Subcutaneous abdominal adipose tissue (tissue), 5 donors: ENCODE results near the gene SULT1A2.

Source experiments
- H3K27ac ChIP-seq: one replicate; pipeline ENCODE4 v1.7.0; 2013; ENCODE audit warnings: low read depth, mild to moderate bottlenecking, inconsistent platforms, low read length, moderate library complexity
- H3K27me3 ChIP-seq, 5 donors: one replicate each; pipeline ENCODE4 v1.7.0; 2013; ENCODE audit warnings: low read length in 5 of 5, inconsistent platforms in 1 of 5; ENCODE audit not compliant: control insufficient read depth in 5 of 5, insufficient read depth in 4 of 5
- H3K36me3 ChIP-seq, 5 donors: one replicate each; pipeline ENCODE4 v1.7.0; 2013; ENCODE audit warnings: low read length in 5 of 5; ENCODE audit not compliant: control insufficient read depth in 5 of 5, insufficient read depth in 5 of 5
- H3K4me1 ChIP-seq, 5 donors: one replicate each; pipeline ENCODE4 v1.7.0; 2013; ENCODE audit warnings: low read length in 5 of 5, mild to moderate bottlenecking in 3 of 5, moderate library complexity in 1 of 5; ENCODE audit not compliant: control insufficient read depth in 5 of 5, insufficient read depth in 5 of 5
- H3K4me3 ChIP-seq, 5 donors: one replicate each; pipeline ENCODE4 v1.7.0; 2013; ENCODE audit warnings: low read length in 5 of 5, low read depth in 1 of 5
- H3K9ac ChIP-seq, 5 donors: one replicate each; pipeline ENCODE4 v1.7.0; 2013; ENCODE audit warnings: low read length in 5 of 5, mild to moderate bottlenecking in 4 of 5, moderate library complexity in 3 of 5
- H3K9me3 ChIP-seq, 5 donors: one replicate each; pipeline ENCODE4 v1.7.0; 2013; ENCODE audit warnings: low read length in 5 of 5; ENCODE audit not compliant: control insufficient read depth in 5 of 5
- donor health status: healthy.
- donor health status: healthy.
- donor health status: healthy.
- donor health status: healthy.
- donor health status: healthy.

SULT1A2 gene

DNA sequence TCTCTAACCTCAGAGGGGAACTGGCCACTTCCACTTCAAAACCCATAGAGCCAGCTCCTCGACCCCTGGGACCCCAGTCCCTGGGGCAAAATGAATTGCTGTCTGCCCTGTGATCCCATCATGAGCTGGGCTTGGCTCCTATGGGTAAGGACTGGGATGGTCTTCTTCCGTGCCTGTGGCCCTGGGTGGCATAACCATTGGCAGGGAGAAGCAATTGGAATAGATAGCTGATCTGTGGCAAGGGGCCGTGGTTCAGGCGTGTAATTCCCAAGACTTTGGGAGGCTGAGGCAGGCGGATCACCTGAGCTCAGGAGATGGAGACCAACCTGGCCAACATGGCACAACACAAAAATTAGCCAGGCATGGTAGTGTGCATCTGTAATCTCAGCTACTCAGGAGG, 4.3 kb downstream of the SULT1A2 start:
- H3K36me3 ChIP-seq, result peaks cover 0 to 52% (median 42%) of the 10 kb centered on the region in 5 donors

DNA sequence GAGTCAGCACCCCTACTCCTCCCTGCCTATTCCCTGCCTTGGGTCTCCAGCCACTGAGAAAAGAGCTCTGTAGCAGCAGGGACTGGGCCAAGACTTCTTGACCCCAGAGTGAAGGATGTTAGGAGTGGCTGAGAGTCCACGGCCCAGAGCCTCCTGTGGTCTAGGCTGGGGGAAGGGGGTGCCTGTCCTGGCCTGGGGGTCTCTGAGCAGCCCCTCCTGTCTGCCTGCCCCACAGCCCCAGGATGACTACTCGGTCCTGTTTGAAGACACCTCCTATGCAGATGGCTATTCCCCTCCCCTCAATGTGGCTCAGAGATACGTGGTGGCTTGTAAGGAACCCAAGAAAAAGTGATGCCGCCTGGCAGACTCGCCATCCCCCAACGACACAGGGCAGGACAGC, 5.5 kb downstream of the SULT1A2 start:
- Histone ChIP-seq H3K9ac (no peak overlapping the region), H3K27ac (no peak overlapping the region), H3K36me3 (peaks cover 0 to 63% (median 53%) of the 10 kb centered on the region in 5 donors), H3K4me1 (peaks cover 0 to 8% (median 5%) of the 10 kb centered on the region in 5 donors), H3K9me3 (no peaks in the 10 kb centered on the region), H3K4me3 (no peak overlapping the region), H3K27me3 (no peaks in the 10 kb centered on the region)

More for the DNA sequence above, 4.3 kb downstream of the SULT1A2 start:
- Histone ChIP-seq H3K27ac (no peak overlapping the region), H3K4me3 (no peak overlapping the region), H3K27me3 (no peaks in the 10 kb centered on the region), H3K4me1 (peaks cover 0 to 19% (median 16%) of the 10 kb centered on the region in 5 donors), H3K9ac (no peak overlapping the region), H3K9me3 (no peaks in the 10 kb centered on the region)

DNA sequence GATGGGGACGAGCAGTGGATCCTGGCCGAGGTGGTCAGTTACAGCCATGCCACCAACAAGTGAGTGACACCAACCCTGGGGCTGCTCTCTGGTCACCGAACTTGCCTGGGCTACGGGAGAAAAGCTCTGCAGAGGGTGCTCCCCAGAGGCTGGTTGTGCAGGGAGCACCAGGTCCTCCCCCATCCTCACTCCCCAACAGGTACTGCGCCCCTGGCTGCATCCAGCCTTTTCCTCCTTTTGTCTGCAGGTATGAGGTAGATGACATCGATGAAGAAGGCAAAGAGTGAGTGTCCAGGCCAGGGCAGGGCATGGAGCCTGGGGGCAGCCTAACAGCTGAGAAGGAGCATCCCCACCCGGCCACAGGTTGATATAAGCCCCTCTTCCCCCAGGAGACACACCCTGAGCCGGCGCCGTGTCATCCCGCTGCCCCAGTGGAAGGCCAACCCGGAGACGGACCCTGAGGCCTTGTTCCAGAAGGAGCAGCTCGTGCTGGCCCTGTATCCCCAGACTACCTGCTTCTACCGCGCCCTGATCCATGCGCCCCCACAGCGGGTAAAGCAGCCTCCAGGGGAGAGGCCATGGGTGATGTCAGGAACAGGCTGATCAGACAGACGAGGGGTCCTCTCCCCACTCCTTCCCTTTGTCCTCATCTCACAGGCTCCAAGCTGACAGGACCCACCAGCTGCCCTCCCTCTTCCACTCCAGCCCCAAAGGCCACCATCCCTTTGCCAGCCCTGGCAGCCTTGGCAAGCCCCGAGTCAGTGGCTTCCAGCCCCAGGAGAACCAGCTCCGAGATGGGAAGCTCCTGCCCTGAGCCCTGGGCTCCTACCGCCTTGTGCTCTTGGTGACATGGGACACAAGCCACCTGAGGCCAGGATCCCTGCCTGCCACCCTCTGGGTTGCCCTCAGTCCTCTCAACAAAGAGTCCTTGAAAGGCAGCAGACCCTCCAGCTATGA, 6.2 kb downstream of the SULT1A2 start:
- H3K9me3 ChIP-seq, result no peaks in the 10 kb centered on the region
- H3K36me3 ChIP-seq, result peaks cover 0 to 67% (median 55%) of the 10 kb centered on the region in 5 donors
- H3K9ac ChIP-seq, result no peak overlapping the region
- H3K4me3 ChIP-seq, result no peak overlapping the region
- H3K4me1 ChIP-seq, result peaks cover 0 to 3% (median 0%) of the 10 kb centered on the region in 5 donors
- no peaks in the 10 kb centered on the region for H3K27me3 ChIP-seq
- no peak overlapping the region for H3K27ac ChIP-seq

DNA sequence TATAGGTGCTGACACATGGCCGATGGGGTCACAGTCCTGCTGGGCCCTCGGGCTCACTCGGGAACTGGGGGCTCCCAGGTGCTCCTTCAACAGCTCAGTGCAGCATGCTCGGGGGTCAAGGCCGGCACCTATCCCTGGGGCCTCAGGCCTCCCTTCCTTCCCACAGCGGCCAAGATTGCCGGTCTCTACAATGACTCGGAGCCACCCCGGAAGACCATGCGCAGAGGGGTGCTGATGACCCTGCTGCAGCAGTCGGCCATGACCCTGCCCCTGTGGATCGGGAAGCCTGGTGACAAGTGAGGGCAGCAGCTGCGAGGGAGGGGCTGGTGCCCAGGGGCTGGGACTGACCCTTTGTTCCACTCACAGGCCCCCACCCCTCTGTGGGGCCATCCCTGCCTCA, 6.9 kb downstream of the SULT1A2 start:
- Histone ChIP-seq H3K4me1 (no peaks in the 10 kb centered on the region), H3K36me3 (peaks cover 0 to 74% (median 63%) of the 10 kb centered on the region in 5 donors), H3K9ac (no peak overlapping the region), H3K9me3 (no peaks in the 10 kb centered on the region), H3K27ac (no peak overlapping the region), H3K27me3 (no peaks in the 10 kb centered on the region), H3K4me3 (no peak overlapping the region)

DNA sequence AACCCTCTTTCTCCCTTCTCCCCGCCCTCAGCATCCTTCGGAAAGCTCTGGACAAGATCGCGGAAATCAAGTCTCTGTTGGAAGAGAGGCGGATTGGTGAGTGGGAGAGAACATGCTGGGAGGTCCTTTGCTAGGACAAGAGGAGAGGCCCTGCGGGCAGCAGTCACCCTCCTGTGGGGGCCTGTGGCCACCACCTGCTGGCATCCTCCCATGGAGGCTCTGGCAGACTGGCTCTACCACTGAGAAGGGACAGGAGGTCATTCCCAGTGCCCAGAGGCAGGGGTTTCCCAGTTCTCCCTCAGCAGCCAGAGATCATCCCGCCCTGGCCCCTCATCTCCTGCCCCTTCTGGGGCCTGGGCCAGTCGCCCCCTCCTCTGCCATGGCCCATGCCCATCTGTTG, 7.8 kb downstream of the SULT1A2 start:
- Histone ChIP-seq H3K4me3 (no peak overlapping the region), H3K36me3 (peaks cover 0 to 79% (median 66%) of the 10 kb centered on the region in 5 donors)

DNA sequence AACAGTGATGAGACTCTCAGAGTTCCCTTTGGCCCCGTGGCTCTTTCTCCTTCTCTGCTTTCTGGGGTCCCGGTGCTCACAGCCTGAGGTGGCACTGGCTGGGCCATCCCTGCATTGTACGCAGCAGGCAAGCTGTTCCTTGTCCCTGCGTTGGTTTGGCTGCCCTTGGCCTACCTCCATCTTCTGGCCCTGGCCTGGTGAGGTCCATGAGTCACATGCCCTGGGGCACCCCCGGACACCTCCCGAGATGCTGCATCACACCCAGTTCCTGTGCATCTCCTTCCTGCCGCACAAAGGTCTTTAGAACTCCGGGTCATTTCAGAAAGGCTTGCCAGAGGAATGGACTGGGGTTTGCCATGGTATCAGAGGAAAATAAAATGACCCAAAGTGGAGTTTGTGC, 9.5 kb downstream of the SULT1A2 start:
- H3K9me3 ChIP-seq, result no peaks in the 10 kb centered on the region
- H3K36me3 ChIP-seq, result peaks cover 0 to 84% (median 75%) of the 10 kb centered on the region in 5 donors
- H3K27ac ChIP-seq, result no peak overlapping the region

More for the DNA sequence above, 7.8 kb downstream of the SULT1A2 start:
- H3K27me3 ChIP-seq, result no peaks in the 10 kb centered on the region
- H3K4me1 ChIP-seq, result no peaks in the 10 kb centered on the region
- H3K9ac ChIP-seq, result no peak overlapping the region
- H3K9me3 ChIP-seq, result no peaks in the 10 kb centered on the region
- H3K27ac ChIP-seq, result no peak overlapping the region

DNA sequence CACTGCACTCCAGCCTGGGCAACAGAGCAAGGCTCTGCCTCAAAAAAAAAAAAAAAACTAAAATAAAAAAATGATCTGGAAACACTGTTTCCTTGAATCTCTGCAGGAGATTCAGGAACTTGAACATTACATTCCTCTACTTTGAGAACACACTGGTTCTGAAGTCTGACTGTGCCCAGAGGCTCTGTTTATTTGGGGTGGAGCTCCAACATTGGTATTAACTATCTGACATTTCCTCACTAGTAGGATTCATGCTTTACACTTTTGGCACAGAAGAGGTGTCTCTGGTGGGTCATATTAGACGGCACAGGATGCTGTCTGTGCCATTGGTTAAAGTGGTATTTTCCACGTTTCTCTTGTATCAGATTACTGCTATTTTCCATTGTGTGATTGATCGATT, 10.4 kb downstream of the SULT1A2 start:
- Histone ChIP-seq H3K9me3 (no peaks in the 10 kb centered on the region), H3K9ac (no peak overlapping the region), H3K27me3 (no peaks in the 10 kb centered on the region), H3K27ac (no peak overlapping the region), H3K4me1 (no peaks in the 10 kb centered on the region), H3K4me3 (no peak overlapping the region), H3K36me3 (peaks cover 3 to 85% (median 74%) of the 10 kb centered on the region in 5 donors)

More for the DNA sequence above, 9.5 kb downstream of the SULT1A2 start:
- Histone ChIP-seq H3K4me1 (no peaks in the 10 kb centered on the region), H3K27me3 (no peaks in the 10 kb centered on the region), H3K4me3 (no peak overlapping the region), H3K9ac (no peak overlapping the region)

DNA sequence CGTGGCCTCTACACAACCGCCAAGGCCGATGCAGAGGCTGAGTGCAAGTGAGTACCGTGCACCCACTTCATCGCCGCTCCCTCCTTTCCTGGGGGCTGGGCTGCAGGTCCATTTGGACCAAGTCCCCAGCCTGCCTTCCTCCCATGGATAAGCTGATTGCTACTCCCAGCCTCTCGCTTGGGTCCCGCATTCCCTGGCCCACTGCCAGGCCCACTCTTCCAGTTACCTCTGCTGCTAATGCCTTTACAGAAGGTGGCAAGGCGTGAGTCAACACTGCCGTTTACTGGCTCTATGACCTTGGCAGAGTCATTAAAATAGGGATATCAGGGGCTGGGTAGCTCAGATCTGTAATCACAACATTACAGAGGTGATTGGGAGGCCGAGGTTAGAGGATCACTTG, 11.2 kb downstream of the SULT1A2 start:
- Histone ChIP-seq H3K4me1 (no peaks in the 10 kb centered on the region), H3K4me3 (no peak overlapping the region), H3K27me3 (no peaks in the 10 kb centered on the region), H3K9ac (no peak overlapping the region), H3K36me3 (peaks cover 3 to 83% (median 71%) of the 10 kb centered on the region in 5 donors), H3K9me3 (no peaks in the 10 kb centered on the region), H3K27ac (no peak overlapping the region)

DNA sequence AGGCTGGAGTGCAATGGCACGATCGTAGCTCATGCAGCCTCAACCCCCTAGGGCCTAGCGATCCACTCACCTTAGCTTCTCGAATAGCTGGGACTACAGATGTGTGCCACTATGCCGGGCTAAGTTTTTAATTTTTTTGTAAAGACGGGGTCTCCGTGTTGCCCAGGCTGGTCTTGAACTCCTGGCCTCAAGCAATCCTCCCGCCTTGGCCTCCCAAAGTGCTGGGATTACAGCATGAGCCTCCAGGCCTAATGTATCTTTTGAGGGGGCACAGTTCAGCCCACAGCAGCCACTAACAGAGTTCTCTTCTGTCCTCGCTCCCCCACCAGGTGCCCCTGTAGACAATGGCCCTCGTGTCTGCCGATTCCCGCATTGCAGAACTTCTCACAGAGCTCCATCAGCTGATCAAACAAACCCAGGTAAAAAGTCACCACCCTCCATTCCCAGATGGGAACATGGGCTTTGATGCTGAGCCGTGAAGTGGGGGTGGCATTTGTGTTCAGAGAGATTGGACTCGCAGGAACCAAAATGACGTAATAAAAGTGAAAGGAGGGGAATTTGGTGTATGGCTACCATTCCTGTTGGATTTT, 16.0 kb downstream of the SULT1A2 start:
- H3K27ac ChIP-seq, result no peak overlapping the region
- H3K9ac ChIP-seq, result no peak overlapping the region
- no peaks in the 10 kb centered on the region for H3K27me3 ChIP-seq
- H3K36me3 ChIP-seq, result peaks cover 3 to 42% (median 34%) of the 10 kb centered on the region in 5 donors
- no peaks in the 10 kb centered on the region for H3K4me1 ChIP-seq
- no peak overlapping the region for H3K4me3 ChIP-seq
- no peaks in the 10 kb centered on the region for H3K9me3 ChIP-seq
